CD4-positive, alpha-beta T cell treated with Interleukin-15 for 1 hour (primary cell): ENCODE measurements around the gene SLC12A7.
A peak's percentile ranks its signal among the peaks of the same experiment; 100 is the strongest.
"Not testable (repeated sequence)": the region's sequence is repeated elsewhere in the genome, so short reads cannot be mapped to it uniquely, and the experiment has no call there.

Experiments used
- DNase-seq: peaks from one replicate; pipeline ENCODE4 v3.0.0-alpha.2; 2020

The SLC12A7 gene

DNA sequence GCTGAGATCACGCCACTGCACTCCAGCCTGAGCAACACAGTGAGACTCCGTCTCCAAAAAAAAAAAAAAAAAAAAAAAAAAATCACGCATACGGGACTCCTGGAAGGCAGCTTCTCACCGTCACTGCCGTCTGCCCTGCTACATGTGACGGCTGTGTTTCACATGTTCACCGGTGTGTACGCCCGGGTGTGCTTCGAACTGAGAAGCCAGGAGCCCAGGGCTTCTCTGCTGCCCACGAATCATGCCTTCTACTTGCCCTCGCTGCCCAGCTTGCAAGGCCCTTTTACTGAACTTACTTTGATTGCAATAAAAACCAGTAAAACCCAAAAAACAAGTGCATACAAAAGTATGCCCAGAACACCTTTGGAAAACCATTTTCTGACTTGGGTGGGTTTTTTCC is 109.0 kb downstream of the SLC12A7 start:
- no peak for DNase-seq

DNA sequence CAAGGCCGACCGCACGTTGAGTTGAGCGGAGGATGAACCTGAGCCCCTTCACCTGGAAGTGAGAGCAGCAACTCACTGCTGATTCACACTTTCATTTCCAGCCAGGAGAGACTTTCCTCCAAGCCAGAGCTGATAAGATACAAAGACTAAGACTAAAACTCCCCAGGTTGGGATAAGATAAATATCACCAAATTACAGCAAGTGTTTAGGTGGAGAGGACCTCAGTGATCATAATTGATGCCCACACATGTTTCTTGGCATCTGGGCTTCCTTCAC is 109.7 kb downstream of the SLC12A7 start:
- DNase-seq = no peak

DNA sequence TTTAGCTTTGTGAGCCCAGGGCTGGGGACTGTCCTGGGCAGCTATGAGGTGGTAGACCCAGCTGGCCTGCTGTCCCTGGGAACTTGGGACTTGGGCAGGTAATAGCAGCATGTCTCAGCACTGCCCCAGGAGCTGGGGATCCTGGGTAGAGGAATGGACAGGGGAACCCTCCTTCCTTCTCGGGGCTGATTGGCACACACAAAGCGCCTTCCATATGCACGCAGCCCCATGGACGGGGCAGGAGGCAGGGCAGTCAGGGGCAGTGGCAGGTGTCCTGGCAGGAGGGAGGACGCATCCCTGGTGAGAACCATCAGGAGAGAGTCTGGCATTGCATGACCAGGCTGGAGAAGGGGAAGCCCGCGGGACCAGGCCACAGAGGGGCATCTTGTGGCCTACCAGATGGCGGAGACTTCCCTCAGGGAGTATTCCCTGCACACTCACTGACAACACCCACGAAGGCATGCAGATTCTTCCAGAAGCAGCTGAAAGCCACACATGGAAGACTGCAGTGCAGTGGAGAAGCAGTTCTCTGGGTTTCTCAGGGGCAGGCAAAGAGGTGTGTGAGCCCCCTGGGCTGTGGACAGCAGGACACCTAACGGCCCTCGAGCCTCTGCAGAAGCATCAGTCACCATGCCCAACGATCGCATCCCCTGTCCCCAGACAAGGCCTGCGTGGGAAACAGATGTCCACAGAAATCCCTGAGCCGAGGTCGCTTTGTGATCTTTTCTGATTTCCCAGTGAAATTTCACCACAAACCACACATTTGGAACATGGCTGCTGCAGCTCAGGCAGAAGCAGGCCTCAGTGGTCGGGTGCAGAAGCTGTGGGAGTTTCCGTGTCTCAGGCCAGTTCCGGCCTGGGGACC is 110.2 kb downstream of the SLC12A7 start:
- DNase-seq = peak; percentile 10

DNA sequence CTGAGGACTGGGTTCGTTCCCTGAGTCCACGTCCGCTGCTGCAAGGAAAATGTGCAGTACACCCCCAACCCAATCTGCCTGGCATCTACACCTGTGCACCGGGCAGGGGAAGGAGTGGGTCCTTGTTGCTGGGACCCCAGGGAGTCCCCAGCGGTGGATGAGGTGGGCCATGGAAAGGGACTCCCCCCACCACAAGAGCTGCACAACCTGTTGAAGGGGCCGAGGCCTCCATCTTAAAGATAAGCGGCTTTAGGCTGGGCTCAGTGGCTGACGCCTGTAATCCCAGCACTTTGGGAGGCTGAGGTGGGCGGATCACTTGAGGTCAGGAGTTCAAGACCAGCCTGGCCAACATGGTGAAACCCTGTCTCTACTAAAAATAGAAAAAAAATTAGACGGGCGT is 111.0 kb downstream of the SLC12A7 start:
- not testable (repeated sequence) for DNase-seq
